A549 (cell line): ENCODE results near the gene CXCL9. TPM values are rescaled to one million over a fixed set of nuclear protein-coding genes. Genes with fewer than 3 reads are reported as not detected.

Experiments
- ATAC-seq, 2 experiments: fragments of 200-7000 bp in 1 of 2; fragments of >200 bp in 1 of 2; cut with Nextera tagmentation in 1 of 2; cut with Tn5 transposase in 1 of 2; 3 replicates each; pipeline versions ENCODE4 v1.8.0 to v1.9.1; 2018 to 2020; ENCODE audit warnings: mild to moderate bottlenecking in 1 of 2, moderate library complexity in 1 of 2
- CTCF ChIA-PET: fragments of 300-600 bp; sonication (Branson Sonifier 250); formaldehyde crosslinking; extraction: SDS; loops from one replicate; lab custom pipeline; 2021; ENCODE audit warnings: antibody characterized with exemption, inconsistent platforms; lab: Yijun Ruan, JAX
- POLR2A ChIA-PET: fragments of 350-600 bp; formaldehyde crosslinking; extraction: SDS; loops from one replicate; lab custom pipeline; 2021; ENCODE audit warnings: antibody characterized with exemption, inconsistent platforms; lab: Yijun Ruan, JAX
- DNase-seq, 2 experiments: peaks; one replicate each; pipeline versions ENCODE4 v3.0.0 to v3.0.0-alpha.2; 2011 to 2016; ENCODE audit warnings: low read depth in 1 of 2, low spot score in 1 of 2
- FAIRE-seq: peaks from 2 replicates; lab custom pipeline; 2011; peaks lifted over from hg19 to GRCh38; lab: Jason Lieb, UNC
- H3K27ac ChIP-seq, 2 experiments: fragments of >200 bp; sonication (Bioruptor Twin); formaldehyde crosslinking; 3 replicates each; pipeline ENCODE4 v1.5.1; 2016 to 2017
- H3K4me1 ChIP-seq: fragments of >200 bp; sonication (Bioruptor Twin); formaldehyde crosslinking; 3 replicates; pipeline ENCODE4 v1.6.1; 2016
- H3K4me2 ChIP-seq: fragments of >200 bp; sonication (Bioruptor Twin); formaldehyde crosslinking; 3 replicates; pipeline ENCODE4 v1.6.1; 2016
- H3K4me3 ChIP-seq: fragments of >200 bp; sonication (Bioruptor Twin); formaldehyde crosslinking; 3 replicates; pipeline ENCODE4 v1.5.1; 2016
- H3K9me3 ChIP-seq: fragments of >200 bp; sonication (Bioruptor Twin); formaldehyde crosslinking; 3 replicates; pipeline ENCODE4 v1.6.1; 2016
- CBX2 ChIP-seq: fragments of 200-600 bp; sonication (generic); IDR thresholded peaks from 2 replicates; pipeline ENCODE4 v1.6.1; 2016; ENCODE audit warnings: low read depth, mild to moderate bottlenecking, borderline replicate concordance
- CHD4 ChIP-seq: fragments of 200-600 bp; sonication (generic); IDR thresholded peaks from 2 replicates; pipeline ENCODE4 v1.6.1; 2016; ENCODE audit warnings: antibody characterized with exemption, mild to moderate bottlenecking, borderline replicate concordance
- CTCF ChIP-seq: fragments of >200 bp; sonication (Bioruptor Twin); formaldehyde crosslinking; IDR thresholded peaks from 3 replicates; pipeline ENCODE4 v1.5.1; 2016
- E2F6 ChIP-seq: IDR thresholded peaks from 2 replicates; pipeline ENCODE4 v1.6.1; 2012; ENCODE audit warnings: low read depth, borderline replicate concordance
- EHMT2 ChIP-seq: fragments of 200-600 bp; sonication (generic); IDR thresholded peaks from 2 replicates; pipeline ENCODE4 v1.6.1; 2016; ENCODE audit warnings: antibody characterized with exemption, low read depth, mild to moderate bottlenecking, moderate library complexity
- FOSL2 ChIP-seq, 2 experiments: fragments of 450-650 bp in 1 of 2; fragments of >200 bp in 1 of 2; sonication (Bioruptor Twin) in 1 of 2; formaldehyde crosslinking; IDR thresholded peaks; 2 replicates each; pipeline versions ENCODE4 v1.5.0 to v1.6.1; 2016 to 2020; ENCODE audit warnings: mild to moderate bottlenecking in 1 of 2, moderate library complexity in 1 of 2
- HOXA7 ChIP-seq: fragments of 250-450 bp; sonication (Bioruptor Pico); IDR thresholded peaks from 2 replicates; pipeline ENCODE4 v1.5.0; 2020; ENCODE audit warnings: mild to moderate bottlenecking, moderate library complexity
- HOXB5 ChIP-seq: fragments of 250-450 bp; sonication (Bioruptor Pico); IDR thresholded peaks from 2 replicates; pipeline ENCODE4 v1.5.0; 2020; ENCODE audit warnings: mild to moderate bottlenecking, moderate library complexity
- JUNB ChIP-seq: fragments of >200 bp; sonication (Bioruptor Twin); formaldehyde crosslinking; IDR thresholded peaks from 2 replicates; pipeline ENCODE4 v1.6.1; 2016
- POLR2A ChIP-seq: IDR thresholded peaks from 2 replicates; pipeline ENCODE4 v1.6.1; 2012; ENCODE audit warnings: mild to moderate bottlenecking, low read length
- RNF2 ChIP-seq: fragments of 200-600 bp; sonication (generic); IDR thresholded peaks from 2 replicates; pipeline ENCODE4 v1.6.1; 2016; ENCODE audit warnings: low read depth, mild to moderate bottlenecking, antibody characterized with exemption, moderate library complexity, borderline replicate concordance
- SREBF2 ChIP-seq: fragments of 450-650 bp; IDR thresholded peaks from 2 replicates; pipeline ENCODE4 v1.6.1; 2014; ENCODE audit warnings: mild to moderate bottlenecking, moderate library complexity
- ZNF302 ChIP-seq: fragments of 250-450 bp; sonication (Bioruptor Pico); IDR thresholded peaks from 2 replicates; pipeline ENCODE4 v1.9.0; 2021; ENCODE audit warnings: inconsistent platforms, mild to moderate bottlenecking, moderate library complexity
- WGBS: methylation state at CpG from one replicate; pipeline ENCODE4 v1.1.6; 2017; ENCODE audit errors: missing lambda C conversion rate; 5-methylcytosine and 5-hydroxymethylcytosine counted together
- polyA plus RNA-seq, 4 experiments: library from polyadenylated mRNA; depleted of rRNA in 3 of 4; stranded (reverse); fragments of >200 nt; fragmentation: RNase III in 1 of 4; extraction: RNeasy Plus Mini Kit Qiagen cat#74134 plus additional on column Dnase treatment in 1 of 4; gene quantifications; 2 replicates in 3 of 4; 3 replicates in 1 of 4; pipeline ENCODE4 v1.2.3, GENCODE V29; 2011 to 2017
- TF ChIP-seq, protein P1 (sequence below): fragments of 250-450 bp; sonication (Bioruptor Pico); IDR thresholded peaks from 2 replicates; pipeline ENCODE4 v1.5.0; 2020; ENCODE audit warnings: low read depth, mild to moderate bottlenecking, moderate library complexity
- TF ChIP-seq, protein P2 (sequence below): fragments of 200-600 bp; sonication (generic); IDR thresholded peaks from 2 replicates; pipeline ENCODE4 v1.6.1; 2016; ENCODE audit warnings: antibody characterized with exemption, mild to moderate bottlenecking, moderate library complexity

Gene CXCL9
- polyA plus RNA-seq, 2 of the 4 experiments (the other 2 are of a cell fraction): not detected

DNA sequence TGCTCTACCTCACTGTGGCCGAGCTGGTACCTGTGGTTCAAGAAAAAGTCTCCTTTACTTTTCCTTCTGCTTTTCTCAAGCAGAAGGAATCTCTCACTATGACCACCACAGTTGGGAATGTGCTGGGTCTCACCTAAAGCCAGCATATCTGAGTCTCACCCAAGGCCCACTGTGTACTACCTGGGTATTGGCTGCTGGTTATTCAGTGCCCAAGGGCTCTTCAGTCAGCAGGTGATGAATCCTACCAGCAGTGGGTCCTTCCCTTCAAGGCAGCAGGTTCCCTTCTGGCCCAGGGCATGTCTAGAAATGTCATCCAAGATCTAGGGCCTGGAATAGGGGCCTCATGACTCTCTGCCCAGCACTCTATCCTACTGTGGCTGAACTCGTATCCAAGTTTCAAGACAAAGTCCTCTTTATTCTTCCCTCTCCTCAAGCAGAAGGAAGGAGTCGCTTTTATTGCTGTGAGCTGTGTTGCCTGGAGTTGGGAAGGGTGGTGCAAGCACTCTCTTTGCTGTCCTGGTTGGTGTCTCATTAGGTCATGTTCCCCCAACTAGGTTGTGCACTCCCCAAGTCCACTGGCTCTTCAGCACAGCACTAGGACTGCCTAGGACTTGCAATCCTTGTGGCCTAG, 9.9 kb upstream of the CXCL9 start:
- no peak for ATAC-seq
- Histone ChIP-seq H3K27ac (no peak overlapping the region), H3K9me3 (no peaks in the 10 kb centered on the region), H3K4me1 (no peaks in the 10 kb centered on the region), H3K4me2 (no peak overlapping the region), H3K4me3 (no peak overlapping the region)
- WGBS: 55% methylated on average over 2 of the region's 3 CpGs
- CTCF ChIA-PET: no interaction called here
- no peak for FAIRE-seq
- TF ChIP-seq SREBF2 (no peak), HOXA7 (CRISPR knock-in tag) (no peak), ZNF302 (no peak), CHD4 (no peak), E2F6 (no peak), JUNB (no peak), CBX2 (no peak)
- TF ChIP-seq, all 56 proteins: peak for 0
- POLR2A ChIA-PET: no interaction called here
- DNase-seq: no peak

- no peak for FAIRE-seq
- no peak for DNase-seq
These were observed 9.1 kb upstream of the CXCL9 start for GRCh38 chr4:76016393-76016792.

DNA sequence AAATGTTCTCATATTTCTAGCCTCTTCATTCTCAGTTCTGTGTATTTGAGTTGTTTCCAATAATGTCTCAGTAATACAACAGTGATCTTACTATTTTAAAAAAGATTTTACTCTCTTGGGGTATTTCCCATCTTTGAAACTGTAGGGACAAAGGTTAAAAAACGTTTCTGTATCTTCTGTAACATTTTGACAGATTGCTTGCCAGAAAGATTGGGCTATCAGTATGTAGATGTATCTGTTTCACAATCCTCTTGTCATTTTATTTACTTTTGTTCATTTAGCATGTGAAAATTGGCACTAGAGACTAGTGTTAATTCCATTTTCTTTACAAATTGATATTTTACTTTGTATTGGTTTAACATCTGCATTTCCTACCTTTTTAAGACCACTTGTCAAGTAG, 6.2 kb upstream of the CXCL9 start:
- Histone ChIP-seq H3K9me3 (no peaks in the 10 kb centered on the region), H3K4me2 (no peak overlapping the region), H3K4me3 (no peak overlapping the region), H3K27ac (no peak overlapping the region), H3K4me1 (no peaks in the 10 kb centered on the region)
- DNase-seq (no peak), ATAC-seq (no peak), FAIRE-seq (no peak)
- TF ChIP-seq, protein P1, sequence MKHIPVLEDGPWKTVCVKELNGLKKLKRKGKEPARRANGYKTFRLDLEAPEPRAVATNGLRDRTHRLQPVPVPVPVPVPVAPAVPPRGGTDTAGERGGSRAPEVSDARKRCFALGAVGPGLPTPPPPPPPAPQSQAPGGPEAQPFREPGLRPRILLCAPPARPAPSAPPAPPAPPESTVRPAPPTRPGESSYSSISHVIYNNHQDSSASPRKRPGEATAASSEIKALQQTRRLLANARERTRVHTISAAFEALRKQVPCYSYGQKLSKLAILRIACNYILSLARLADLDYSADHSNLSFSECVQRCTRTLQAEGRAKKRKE (CRISPR knock-in tag): no peak
- TF ChIP-seq RNF2: no peak
- TF ChIP-seq EHMT2: no peak
- TF ChIP-seq FOSL2 (IDR thresholded peaks at IDR 0.05): no peak
- no peak for TF ChIP-seq FOSL2 (CRISPR knock-in tag; IDR thresholded peaks at IDR 0.05)
- no peak for TF ChIP-seq CTCF
- TF ChIP-seq HOXA7 (CRISPR knock-in tag): no peak
- no peak for TF ChIP-seq POLR2A
- ChIA-PET POLR2A (no interaction called here), CTCF (interaction anchor here (1.3 kb wide), 1 partner anchor 53 kb away, joined by 4 read pairs; no protein-coding TSS in a partner anchor)
- WGBS: 0% methylated on average over 1 of the region's 1 CpG

More at GRCh38 chr4:76016393-76016792, 9.1 kb upstream of the CXCL9 start:
- H3K4me3 ChIP-seq: no peak overlapping the region
- ATAC-seq: no peak
- 72% methylated on average over 2 of the region's 2 CpGs for WGBS
- no peak overlapping the region for H3K27ac ChIP-seq
- no peak overlapping the region for H3K4me2 ChIP-seq
- no peaks in the 10 kb centered on the region for H3K9me3 ChIP-seq
- no peaks in the 10 kb centered on the region for H3K4me1 ChIP-seq
- ChIA-PET CTCF (no interaction called here), POLR2A (no interaction called here)
- TF ChIP-seq, protein P2, sequence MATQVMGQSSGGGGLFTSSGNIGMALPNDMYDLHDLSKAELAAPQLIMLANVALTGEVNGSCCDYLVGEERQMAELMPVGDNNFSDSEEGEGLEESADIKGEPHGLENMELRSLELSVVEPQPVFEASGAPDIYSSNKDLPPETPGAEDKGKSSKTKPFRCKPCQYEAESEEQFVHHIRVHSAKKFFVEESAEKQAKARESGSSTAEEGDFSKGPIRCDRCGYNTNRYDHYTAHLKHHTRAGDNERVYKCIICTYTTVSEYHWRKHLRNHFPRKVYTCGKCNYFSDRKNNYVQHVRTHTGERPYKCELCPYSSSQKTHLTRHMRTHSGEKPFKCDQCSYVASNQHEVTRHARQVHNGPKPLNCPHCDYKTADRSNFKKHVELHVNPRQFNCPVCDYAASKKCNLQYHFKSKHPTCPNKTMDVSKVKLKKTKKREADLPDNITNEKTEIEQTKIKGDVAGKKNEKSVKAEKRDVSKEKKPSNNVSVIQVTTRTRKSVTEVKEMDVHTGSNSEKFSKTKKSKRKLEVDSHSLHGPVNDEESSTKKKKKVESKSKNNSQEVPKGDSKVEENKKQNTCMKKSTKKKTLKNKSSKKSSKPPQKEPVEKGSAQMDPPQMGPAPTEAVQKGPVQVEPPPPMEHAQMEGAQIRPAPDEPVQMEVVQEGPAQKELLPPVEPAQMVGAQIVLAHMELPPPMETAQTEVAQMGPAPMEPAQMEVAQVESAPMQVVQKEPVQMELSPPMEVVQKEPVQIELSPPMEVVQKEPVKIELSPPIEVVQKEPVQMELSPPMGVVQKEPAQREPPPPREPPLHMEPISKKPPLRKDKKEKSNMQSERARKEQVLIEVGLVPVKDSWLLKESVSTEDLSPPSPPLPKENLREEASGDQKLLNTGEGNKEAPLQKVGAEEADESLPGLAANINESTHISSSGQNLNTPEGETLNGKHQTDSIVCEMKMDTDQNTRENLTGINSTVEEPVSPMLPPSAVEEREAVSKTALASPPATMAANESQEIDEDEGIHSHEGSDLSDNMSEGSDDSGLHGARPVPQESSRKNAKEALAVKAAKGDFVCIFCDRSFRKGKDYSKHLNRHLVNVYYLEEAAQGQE: no peak
- TF ChIP-seq CBX2 (no peak), HOXB5 (CRISPR knock-in tag) (no peak)
